ENCODE measurements around the gene LMX1B. TPM values are rescaled to one million over a fixed set of nuclear protein-coding genes. Genes with fewer than 3 reads are reported as not detected.
"Not testable (repeated sequence)": the region's sequence is repeated elsewhere in the genome, so short reads cannot be mapped to it uniquely, and the experiment has no call there.

LMX1B gene
- total RNA-seq, 1 donor from 2014 or later = 1.3 TPM

DNA sequence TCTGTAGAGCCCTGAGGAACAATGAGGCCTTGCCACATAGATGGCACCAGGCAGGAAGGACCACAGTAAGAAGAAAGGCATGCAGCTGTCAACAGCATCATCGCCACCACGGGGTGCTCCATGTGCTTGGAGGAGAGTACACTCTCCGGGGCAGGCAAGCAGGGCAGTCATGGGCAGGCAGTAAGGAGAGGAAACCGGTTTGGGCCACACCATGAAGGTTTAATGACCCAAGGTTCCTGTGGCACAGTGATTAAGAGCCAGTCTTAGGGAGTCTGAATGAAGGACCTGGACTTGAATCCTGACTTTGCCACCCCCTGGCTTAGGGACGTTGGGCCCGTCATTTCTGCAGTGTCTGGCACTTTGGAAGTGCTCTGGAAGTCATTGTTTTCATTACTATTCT, 110.5 kb downstream of the LMX1B start:
- Histone ChIP-seq H3K27ac (replicated peaks) (no peak overlapping the region), H3K9me3 (replicated peaks) (no peaks in the 10 kb centered on the region), H3K4me3 (no peak overlapping the region), H3K36me3 (no peaks in the 10 kb centered on the region), H3K4me1 (peaks cover 18% of the 10 kb centered on the region), H3K27me3 (ENCODE audit: low read depth) (peaks cover 68% of the 10 kb centered on the region)
- TF ChIP-seq, protein P1, sequence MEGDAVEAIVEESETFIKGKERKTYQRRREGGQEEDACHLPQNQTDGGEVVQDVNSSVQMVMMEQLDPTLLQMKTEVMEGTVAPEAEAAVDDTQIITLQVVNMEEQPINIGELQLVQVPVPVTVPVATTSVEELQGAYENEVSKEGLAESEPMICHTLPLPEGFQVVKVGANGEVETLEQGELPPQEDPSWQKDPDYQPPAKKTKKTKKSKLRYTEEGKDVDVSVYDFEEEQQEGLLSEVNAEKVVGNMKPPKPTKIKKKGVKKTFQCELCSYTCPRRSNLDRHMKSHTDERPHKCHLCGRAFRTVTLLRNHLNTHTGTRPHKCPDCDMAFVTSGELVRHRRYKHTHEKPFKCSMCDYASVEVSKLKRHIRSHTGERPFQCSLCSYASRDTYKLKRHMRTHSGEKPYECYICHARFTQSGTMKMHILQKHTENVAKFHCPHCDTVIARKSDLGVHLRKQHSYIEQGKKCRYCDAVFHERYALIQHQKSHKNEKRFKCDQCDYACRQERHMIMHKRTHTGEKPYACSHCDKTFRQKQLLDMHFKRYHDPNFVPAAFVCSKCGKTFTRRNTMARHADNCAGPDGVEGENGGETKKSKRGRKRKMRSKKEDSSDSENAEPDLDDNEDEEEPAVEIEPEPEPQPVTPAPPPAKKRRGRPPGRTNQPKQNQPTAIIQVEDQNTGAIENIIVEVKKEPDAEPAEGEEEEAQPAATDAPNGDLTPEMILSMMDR (IDR thresholded peaks at IDR 0.05; ENCODE audit: borderline replicate concordance) = no peak
- intact Hi-C loops (cut with micrococcal nuclease) = no loop called here
- no peak for DNase-seq

DNA sequence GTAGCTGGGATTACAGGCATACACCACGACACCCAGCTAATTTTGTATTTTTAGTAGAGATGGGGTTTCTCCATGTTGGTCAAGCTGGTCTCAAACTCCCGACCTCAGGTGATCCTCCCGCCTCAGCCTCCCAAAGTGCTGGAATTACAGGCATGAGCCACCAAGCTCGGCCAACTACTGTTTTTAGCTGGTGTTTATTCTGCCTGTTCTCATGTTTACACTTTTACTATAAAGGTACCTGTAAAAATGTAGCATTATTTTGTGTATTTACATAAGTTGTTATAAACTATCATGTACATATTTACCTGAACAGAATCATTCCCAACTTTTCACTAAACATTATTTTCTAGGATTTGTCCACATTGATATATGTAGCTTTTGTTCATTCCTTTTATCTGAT, 111.8 kb downstream of the LMX1B start:
- intact Hi-C loops (cut with micrococcal nuclease); DNase-seq; H3K27ac ChIP-seq (replicated peaks); H3K9me3 ChIP-seq (replicated peaks); H3K36me3 ChIP-seq; H3K4me3 ChIP-seq: not testable (repeated sequence)
- H3K4me1 ChIP-seq = peaks cover 18% of the 10 kb centered on the region
- peaks cover 65% of the 10 kb centered on the region for H3K27me3 ChIP-seq (ENCODE audit: low read depth)

DNA sequence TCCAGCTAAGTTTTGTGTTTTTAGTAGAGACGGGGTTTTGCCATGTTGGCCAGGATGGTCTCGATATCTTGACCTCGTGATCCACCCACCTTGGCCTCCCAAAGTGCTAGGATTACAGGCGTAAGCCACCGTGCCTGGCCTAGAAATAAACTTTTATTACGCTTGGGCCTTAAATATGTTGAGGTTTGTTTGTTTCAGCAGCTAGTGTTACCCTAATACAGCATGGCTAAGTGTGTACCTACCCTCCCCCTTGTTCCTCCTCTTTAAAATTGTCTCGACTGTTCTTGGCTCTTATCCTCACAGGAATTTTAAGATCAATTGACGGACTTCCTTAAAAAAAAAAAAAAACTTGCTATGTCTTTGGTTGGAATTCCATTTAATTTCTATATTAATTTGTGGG, 114.5 kb downstream of the LMX1B start:
- H3K4me1 ChIP-seq; intact Hi-C loops (cut with micrococcal nuclease); H3K27ac ChIP-seq (replicated peaks); H3K4me3 ChIP-seq; DNase-seq; H3K36me3 ChIP-seq; H3K9me3 ChIP-seq (replicated peaks): not testable (repeated sequence)
- H3K27me3 ChIP-seq (ENCODE audit: low read depth) = peaks cover 68% of the 10 kb centered on the region

DNA sequence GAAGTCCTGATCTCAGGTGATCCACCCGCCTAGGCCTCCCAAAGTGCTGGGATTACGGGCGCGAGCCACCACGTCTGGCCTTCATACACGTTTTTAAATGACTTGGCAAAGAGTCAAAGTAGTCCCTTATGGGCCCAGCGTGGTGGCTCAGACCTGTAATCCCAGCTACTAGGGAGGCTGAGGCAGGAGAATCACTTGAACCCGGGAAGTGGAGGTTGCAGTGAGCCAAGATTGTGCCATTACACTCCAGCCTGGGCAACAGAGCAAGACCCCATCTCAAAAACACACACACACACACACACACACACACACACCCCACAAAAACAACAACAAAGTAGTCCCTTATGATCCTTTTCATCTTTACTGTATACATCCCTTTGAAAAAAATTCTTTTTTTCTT, 116.9 kb downstream of the LMX1B start:
- intact Hi-C loops (cut with micrococcal nuclease); H3K27ac ChIP-seq (replicated peaks); DNase-seq; H3K4me1 ChIP-seq; H3K4me3 ChIP-seq; H3K36me3 ChIP-seq: not testable (repeated sequence)
- Histone ChIP-seq H3K27me3 (ENCODE audit: low read depth) (peaks cover 75% of the 10 kb centered on the region), H3K9me3 (replicated peaks) (peaks cover 12% of the 10 kb centered on the region)

DNA sequence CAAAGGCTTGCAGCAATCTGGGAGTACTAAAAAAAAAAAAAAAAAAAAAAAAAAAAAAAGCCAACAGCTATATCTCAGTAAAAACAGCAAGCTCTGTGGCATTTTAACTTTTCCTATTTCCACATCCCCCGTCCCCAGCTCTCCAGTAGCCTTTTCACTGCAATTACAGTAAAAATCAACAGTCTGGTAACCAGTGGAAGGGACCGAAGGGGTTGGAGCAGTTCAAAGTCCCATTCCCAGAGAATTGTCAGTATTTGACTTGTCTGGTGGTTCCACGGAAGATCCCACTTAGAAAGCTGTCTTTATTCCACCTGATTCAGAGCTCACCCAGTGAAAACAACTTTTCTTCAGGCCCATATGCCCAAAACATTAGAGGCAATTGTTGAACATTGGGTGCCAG, 119.3 kb downstream of the LMX1B start:
- Histone ChIP-seq H3K4me1 (no peaks in the 10 kb centered on the region), H3K27ac (replicated peaks) (no peak overlapping the region), H3K9me3 (replicated peaks) (peaks cover 31% of the 10 kb centered on the region), H3K36me3 (no peaks in the 10 kb centered on the region), H3K27me3 (ENCODE audit: low read depth) (peaks cover 62% of the 10 kb centered on the region), H3K4me3 (no peak overlapping the region)
- no peak for DNase-seq
- TF ChIP-seq, protein P1 (IDR thresholded peaks at IDR 0.05; ENCODE audit: borderline replicate concordance) = no peak
- intact Hi-C loops (cut with micrococcal nuclease) = no loop called here

DNA sequence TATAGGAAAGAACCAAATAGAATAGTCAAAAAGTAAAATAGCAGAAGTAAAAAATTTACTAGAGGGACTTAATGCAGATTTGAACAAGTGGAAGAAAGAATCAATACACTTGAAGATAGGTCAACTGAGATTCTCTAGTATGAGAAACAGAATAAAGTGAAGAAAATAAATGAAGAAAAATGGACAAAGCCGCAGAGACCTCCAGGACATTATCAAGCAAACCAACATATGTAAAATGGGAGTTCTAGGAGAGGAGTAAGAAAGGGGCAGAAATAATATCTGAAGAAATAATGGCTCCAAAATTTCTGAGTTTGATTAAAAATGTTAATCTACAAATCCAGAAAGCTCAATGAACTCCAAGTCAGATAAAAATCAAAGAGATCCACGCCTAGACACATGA, 121.1 kb downstream of the LMX1B start:
- TF ChIP-seq, protein P1 (IDR thresholded peaks at IDR 0.05; ENCODE audit: borderline replicate concordance) = no peak
- Histone ChIP-seq H3K4me3 (no peak overlapping the region), H3K4me1 (no peaks in the 10 kb centered on the region), H3K27me3 (ENCODE audit: low read depth) (peaks cover 70% of the 10 kb centered on the region), H3K9me3 (replicated peaks) (peaks cover 31% of the 10 kb centered on the region), H3K36me3 (no peaks in the 10 kb centered on the region), H3K27ac (replicated peaks) (no peak overlapping the region)
- DNase-seq = no peak
- intact Hi-C loops (cut with micrococcal nuclease) = no loop called here

DNA sequence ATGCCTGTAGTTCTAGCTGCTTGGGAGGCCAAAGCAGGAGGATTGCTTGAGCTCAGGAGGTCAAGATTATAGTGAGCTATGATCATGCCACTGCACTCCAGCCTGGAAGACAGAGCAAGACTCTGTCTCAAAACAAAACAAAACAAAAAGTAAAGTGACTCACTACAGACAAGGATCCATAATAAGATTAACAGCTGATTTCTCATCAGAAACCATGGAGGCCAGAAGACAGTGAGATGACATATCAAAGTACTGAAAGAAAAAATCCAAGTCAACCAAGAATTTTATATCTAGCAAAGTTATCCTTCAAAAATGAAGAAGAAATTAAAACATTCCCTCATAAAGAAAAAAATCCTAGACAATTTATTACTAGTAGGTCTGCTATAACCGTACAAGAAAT, 121.8 kb downstream of the LMX1B start:
- no peak for DNase-seq
- intact Hi-C loops (cut with micrococcal nuclease) = no loop called here
- Histone ChIP-seq H3K27me3 (ENCODE audit: low read depth) (peaks cover 64% of the 10 kb centered on the region), H3K27ac (replicated peaks) (no peak overlapping the region), H3K4me1 (no peaks in the 10 kb centered on the region), H3K36me3 (no peaks in the 10 kb centered on the region), H3K9me3 (replicated peaks) (peaks cover 31% of the 10 kb centered on the region), H3K4me3 (no peak overlapping the region)
- TF ChIP-seq, protein P1 (IDR thresholded peaks at IDR 0.05; ENCODE audit: borderline replicate concordance) = no peak
